ENCODE data around the gene RAB20. TPM values are rescaled to one million over a fixed set of nuclear protein-coding genes. Genes with fewer than 3 reads are reported as not detected.

Gene RAB20
- total and polyA plus RNA-seq, 2 of the 8 experiments (the other 6 are each of a cell fraction or from before 2014, with no cell fraction given): 14.8 to 27.9 TPM

DNA sequence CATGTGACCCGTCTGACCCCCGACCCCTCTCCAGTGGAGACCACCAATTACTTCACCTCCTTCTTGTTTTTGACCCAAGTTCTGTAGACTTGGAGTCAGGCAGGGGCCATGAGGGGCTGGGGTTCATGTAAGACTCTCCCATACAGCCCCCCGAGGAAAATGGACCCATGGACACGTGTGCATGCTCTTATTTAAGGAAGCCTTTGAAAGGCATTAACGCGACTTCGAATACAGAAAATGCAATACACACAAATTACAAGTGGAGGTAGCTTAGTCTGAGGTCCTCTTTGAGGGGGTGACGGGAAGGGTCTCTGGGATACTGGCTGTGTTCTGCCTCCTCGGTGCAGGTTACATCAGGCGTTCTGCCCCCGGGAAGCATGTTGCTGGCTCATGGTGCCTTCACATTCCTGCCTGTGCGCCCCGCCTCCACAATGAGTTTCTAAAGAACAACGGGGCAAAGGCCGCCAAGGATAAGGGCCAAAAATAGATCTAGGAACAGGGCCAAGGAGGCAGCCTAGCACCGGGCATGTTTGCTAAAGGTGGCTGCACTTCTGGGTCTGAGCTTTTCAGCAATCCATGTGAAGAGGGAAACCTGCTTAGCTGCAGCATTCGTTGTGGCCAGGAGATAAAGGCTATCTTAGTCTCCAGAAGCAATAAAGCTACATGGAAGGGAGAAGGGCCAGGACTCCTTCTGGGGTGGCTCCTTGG, 54.5 kb downstream of the RAB20 start (continued):
- TF ChIP-seq RFX5 (IDR thresholded peaks at IDR 0.05; ENCODE audit: borderline replicate concordance, low read depth, low read length): no peak
- no peak for TF ChIP-seq KDM5A (IDR thresholded peaks at IDR 0.05; ENCODE audit: low read length)
